NCI-H1694 treated with DMSO at 0.1 percent for 48 hours (cell line): ENCODE data around the gene FCHSD2.
"Not testable (repeated sequence)": the region's sequence is repeated elsewhere in the genome, so short reads cannot be mapped to it uniquely, and the experiment has no call there.

ENCODE experiments used
- DNase-seq: peaks from one replicate; lab custom pipeline; 2025; lab: John Stamatoyannopoulos, UW

Gene FCHSD2

DNA sequence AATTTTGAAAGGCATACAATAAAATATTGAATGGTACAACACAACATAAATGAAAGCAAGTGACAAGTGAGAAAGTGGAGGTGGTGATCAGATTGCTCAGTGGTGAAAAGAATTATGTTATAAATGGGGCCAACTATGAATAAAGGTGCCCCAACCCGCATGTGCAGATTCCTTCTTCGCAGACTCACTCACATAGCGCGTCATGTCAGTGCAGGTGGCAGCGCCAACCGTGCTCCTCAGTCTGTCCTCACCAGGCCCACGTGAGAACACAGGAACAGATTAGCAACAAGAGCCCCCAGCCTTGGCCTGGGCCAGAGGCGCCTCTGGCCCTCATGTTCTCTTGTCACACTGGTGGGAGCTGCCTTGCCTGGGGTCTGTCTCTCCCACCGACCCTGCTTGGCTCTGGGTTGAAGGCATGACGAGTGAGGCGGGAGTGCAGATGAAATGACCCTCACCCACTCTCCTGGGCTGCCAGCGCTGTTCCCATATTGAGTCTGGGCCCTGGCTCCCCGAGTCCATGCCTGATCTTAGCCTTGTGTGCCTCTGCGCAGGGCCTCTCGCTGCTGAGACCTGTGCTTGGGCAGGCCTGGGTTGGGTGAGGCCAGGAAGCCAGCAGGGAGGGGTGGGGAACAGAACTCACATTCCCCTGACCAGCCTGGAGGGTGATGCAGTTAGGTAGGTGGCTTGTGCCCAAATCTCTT, 321.5 kb downstream of the FCHSD2 start:
- no peak for DNase-seq

DNA sequence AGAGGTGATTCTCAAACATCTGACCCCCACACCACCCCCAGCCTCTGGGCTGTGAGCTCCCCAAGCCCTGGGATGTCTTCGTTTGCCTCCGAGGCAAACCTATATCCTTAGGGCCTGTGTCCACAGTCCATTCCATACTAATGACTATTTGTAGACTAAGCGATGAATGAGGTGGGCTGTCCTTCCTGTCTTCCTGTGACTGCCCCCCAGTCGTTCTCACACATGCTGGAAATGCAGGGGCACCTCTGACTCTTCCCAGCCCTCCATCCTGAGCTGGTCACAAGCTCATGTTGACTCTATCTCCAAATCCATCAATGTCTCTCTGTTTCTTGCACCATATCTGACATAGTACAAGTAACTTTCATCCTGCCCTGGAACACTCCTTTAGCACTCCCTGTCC, 323.1 kb downstream of the FCHSD2 start:
- DNase-seq: no peak

DNA sequence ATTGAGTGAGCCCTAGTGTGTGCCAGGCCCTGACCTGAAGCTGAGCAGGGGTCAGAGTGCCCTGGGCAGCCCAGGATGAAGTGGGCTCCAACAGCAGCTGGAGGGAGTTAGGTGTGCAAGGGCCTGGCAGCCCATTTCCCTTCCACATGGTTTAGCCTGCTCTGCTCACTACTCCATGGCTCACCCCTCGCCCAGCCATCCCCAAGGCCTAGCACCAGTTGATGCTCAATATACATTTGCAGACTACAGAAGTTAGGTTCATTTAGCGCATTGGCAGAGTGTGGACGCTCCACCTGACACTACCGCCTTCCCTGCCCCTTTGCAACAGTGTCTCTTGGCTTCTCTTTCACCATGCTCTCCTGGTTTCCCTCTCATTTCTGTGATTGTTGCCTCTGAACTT, 324.2 kb downstream of the FCHSD2 start:
- DNase-seq: no peak

DNA sequence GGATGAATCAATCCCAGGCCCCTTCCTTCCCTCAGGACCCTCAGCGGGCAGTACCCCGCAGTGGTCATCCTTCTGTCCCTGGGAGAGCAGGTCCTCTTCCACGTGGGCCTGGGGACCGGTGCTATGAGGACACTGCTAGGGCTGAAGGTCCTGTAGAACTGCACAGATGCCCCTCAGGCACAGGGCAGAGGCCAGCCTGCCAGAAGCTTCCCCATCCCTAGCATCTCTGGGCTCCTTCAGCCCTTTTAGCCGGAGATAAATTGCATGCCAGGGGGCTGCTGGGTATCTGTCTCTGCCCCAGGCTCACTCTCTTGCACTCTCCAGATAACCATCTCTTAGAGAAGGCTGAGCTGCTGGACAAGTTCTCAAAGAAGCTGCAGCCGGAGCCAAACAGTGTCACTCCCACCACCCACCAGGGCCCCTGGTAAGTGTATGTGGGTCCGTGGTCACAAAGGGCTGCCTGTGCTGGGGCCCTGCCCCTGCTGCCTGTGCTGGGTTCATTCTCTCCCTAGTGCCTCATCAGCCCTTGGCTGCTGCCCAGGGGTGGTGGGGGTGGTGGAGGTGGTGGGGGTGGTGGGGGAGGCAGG, 325.6 kb downstream of the FCHSD2 start:
- DNase-seq: no peak

DNA sequence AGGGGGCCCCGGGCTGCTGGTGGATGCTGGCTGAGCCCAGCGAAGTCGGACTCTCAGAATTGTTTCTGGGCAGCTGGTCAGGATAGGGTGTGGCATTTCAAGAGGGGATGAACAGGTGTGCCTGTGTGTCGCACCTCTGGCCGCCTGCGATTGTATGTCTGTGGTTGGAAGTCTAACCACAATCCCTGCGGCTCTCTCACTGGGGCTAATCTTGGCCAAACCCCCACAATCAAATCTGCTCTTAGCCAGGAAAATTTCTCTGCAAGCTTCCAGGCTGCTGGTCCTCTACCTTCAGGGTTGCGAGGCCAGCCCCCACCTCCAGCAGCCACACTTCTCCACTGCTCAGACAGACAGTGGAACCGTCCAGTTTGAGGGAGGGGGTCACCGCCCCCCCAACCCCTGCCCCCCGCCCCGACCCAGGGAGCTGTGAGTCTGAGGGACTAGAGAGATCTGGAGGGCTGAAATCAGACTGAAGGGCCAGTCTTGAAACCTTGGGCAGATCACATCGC, 327.0 kb downstream of the FCHSD2 start:
- no peak for DNase-seq

DNA sequence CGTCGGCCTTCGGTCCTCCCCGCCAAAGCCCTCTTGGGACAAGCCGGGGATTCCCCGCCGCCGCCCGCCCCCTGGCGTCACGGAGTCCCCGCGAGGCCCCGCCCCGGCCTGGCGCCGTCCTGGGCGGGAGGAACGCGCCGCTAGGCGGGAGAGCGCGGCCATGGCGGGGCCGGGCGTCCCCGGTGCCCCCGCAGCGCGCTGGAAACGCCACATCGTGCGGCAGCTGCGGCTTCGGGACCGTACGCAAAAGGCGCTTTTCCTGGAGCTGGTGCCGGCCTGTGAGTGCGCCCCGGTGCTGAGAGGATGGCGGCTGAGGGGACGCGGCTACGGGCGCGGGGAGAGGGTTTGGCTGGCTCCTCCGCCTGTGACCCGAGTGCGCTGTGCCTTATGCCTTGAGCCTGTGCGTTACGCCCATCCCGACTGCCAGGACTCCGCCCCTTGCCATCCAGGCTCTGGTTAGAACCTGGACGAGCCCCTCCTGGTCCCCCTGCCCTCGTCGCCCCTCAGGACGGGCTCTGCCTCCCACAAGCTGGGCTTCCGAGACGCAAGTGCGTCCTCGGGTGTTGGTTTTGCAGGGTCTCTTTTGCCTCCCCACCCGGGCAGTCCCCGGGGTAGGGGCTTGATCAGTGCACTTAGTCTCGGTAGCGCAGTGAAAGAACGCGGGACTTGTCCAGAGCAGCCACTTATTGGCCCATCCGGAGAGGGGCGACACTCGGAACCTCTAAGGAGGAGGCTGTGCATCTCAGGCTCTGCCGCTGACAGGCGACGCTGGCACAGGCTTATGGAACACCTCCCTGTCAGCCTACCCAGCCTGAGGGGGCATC, 327.6 kb downstream of the FCHSD2 start, which contains the start of gene ATG16L2:
TSS of gene ATG16L2 (plus strand) at position 126 of the 824 bp plus-strand sequence. CDS start at position 161, 35 bp downstream.
- DNase-seq: peak; percentile 67

DNA sequence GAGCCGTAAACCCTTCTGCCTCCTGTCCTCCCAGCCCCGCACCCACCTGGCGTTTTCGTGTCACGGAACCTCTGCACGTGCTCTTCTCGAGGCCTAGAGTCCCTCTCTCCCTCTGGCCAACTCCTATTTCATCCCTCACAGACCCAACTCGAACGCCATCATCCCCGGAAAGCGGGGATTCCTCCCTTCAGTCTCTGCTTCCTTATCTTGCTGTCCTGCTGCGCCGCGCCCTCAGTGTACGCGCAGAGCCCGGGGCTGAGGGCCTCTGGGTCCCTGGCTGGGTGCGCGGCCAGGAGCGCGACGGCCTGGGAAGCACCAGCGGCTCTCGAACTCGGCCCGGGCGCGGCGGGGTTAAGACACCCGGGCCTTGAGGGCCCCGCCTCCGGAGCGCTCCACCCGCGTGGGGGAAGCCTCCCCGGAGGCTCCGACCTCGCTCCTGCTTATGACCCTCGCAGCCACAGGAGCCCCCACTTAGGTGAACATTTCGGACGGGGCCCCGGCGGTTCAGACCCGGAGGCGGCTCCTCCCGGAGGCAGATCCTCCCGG, 328.3 kb downstream of the FCHSD2 start:
- DNase-seq: peak; percentile 67

DNA sequence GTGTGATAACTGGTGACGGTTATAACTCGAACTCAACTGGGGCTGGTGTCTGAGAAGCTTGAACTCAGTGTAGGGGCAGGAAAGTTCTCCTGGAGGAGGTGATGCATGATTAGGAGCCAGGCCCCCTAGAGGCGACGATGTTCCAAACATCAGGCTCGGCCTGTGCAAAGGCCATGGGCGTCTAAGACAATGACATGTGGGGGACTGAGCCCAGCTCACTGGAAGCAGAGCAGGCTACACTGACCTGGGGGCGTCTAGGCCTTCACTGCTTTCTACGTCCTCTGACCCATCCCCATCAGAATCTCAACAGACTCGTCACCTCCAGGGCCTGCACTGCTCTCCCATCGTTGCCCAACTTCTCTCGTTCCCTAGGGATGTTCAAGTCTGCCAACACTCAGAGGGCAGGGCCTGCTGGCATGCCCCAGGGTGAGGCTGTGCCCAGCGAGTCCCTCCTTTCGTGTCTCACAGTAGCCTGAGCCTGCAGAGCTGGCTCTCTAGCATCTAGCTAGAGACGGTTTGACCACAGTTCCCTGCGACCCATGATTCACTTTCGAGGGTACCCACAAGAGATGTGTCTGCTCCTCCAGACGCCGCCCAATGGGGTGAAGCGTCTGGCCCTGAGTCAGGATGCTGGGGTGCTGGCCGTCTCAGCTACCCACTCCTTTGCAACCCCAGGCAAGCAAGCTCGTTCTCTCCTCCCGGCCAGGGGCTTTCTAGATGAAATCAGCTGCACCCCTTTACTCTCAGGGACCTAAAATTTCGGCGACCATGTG, 329.0 kb downstream of the FCHSD2 start:
- peak; percentile 55 for DNase-seq

DNA sequence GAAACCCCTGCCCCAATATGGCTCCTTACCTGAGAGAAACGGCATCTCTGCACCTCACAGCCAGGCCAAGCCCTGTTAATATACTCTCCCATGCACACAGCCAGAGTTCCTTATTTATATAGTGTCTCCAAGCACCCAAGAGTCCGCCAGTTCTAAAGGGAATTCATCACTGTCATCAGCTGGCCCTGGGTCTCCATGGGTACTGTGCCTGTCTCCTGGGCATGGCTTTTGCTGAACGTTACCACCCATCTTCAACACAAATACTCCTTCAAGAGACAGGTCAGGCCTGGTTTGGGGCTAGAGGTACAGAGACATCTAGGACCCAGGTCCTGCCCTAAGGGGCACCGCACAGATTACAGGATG, 329.5 kb downstream of the FCHSD2 start:
- no peak for DNase-seq

DNA sequence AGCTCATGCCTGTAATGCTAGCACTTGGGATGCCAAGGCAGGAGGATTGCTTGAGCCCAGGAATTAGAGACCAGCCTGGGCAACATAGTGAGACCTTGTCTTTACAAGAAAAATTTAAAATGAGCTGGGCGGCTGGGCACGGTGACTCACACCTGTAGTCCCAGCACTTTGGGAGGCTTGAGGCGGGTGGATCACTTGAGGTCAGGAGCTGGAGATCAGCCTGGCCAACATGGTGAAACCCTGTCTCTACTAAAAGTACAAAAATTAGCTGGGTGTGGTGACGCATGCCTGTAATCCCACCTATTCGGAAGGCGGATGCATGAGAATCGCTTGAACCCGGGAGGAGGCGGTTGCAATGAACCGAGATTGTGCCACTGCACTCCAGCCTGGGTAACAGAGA, 330.4 kb downstream of the FCHSD2 start:
- not testable (repeated sequence) for DNase-seq

DNA sequence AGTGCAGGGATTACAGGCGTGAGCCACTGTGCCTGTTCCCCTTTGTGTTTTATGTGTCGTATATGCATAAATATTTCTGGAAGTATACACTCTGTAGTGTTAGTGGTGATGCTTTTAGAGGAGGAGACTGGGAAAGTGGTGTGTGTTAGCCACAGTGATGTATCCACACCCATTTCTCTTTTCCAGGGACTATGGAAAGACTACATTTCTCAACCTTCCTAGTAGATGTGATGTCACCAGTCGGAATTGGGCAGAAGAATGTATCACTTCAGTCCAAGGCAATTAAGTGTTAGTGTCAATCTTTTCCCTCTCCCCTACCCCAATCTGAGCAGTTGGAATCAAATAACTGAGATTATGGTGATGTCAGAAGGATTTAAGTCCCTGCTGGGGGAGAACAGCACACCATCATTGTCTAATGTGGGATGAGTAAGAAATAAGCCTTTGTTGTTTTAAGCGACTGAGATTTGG, 333.8 kb downstream of the FCHSD2 start:
- no peak for DNase-seq

DNA sequence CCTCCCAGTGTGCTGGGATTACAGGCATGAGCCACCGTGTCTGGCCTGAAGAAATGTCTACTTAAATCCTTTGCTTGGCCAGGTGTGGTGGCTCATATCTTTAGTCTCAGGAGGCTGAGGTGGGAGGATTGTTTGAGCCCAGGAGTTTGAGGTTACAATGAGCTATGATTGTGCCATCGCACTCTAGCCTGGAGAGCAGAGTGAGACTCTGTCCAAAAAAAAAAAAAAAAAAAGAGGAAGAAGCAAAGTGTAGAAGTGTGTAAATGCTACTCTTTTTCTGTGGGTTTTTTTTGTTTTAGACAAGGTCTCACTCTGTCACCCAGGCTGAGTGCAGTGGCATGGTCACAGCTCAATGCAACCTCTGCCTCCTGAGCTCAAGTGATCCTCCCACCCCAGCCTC, 334.3 kb downstream of the FCHSD2 start:
- no peak for DNase-seq

DNA sequence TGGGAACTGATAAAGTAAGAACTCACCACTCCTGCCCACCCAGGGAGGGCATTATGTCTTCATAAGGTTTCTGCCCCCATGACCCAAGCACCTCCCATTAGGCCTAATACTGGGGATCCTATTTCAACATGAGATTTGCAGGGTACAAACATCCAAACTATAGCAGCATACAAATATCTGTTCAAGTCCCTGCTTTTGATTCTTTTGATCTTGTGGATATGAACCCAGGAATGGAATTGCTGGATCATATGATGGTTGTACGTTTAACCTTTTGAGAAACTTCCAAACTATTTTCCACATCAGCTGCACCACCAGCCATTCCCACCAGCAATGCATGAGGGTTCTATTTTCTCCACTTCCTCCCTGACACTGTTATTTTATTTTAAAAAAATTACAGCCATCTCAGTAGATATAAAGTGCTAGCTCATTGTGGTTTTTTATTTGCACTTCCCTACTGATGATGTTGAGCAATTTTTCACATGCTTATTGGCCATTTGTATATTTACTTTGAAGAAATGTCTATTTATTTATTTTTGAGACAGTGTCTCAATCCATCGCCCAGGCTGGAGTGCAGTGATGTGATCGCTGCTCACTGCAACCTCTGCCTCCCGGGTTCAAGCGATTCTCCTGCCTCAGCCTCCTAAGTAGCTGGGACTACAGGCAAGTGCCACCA, 335.0 kb downstream of the FCHSD2 start:
- DNase-seq: no peak

DNA sequence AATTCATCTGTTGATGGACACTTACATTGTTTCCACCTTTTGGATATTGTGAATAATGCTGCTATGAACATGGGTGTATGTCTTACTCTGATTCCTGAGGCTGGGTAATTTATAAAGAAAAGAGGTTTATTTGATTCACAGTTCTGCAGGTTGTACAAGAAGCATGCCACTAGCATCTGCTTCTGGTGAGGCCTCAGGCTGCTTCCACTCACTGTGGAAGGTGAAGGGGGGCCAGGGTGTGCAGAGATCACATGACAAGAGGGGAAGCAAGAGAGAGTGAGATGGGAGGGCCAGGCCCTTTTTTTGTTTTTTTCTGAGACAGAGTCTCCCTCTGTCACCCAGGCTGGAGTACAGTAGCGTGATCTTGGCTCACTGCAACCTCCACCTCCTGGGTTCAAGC, 335.7 kb downstream of the FCHSD2 start:
- DNase-seq: not testable (repeated sequence)

DNA sequence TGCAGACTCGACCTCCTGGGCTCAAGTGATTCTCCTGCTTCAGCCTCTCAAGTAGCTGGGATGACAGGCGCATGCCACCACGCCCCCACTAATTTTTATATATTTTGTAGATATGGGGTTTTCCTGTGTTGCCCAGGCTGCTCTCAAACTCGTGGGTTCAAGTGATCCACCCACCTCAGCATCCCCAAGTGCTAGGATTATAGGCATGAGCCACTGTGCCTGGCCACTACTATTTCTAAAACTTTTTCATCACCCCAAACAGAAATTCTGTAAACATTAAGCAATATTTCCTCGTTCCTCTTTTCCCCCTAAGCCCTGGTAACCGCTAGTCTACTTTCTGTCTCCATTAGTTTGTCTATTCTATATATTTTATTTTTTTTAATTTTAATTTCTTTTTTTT, 336.9 kb downstream of the FCHSD2 start:
- DNase-seq: no peak

DNA sequence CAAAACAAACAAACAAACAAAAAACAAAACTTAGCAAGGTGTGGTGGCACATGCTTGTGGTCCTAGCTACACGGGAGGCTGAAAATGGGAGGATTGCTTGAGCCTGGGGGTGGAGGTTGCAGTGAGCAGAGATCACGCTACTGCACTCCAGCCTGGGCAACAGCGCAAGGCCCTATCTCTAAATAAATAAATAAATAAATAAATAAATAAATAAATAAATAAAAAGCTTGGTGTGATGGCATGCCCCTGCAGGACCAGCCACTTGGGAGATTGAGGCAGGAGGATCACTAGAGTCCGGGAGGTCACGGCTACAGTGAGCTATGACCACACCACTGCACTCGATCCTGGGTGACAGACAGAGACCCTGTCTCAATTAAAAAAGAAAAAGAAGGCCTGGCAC, 339.3 kb downstream of the FCHSD2 start:
- DNase-seq: no peak

DNA sequence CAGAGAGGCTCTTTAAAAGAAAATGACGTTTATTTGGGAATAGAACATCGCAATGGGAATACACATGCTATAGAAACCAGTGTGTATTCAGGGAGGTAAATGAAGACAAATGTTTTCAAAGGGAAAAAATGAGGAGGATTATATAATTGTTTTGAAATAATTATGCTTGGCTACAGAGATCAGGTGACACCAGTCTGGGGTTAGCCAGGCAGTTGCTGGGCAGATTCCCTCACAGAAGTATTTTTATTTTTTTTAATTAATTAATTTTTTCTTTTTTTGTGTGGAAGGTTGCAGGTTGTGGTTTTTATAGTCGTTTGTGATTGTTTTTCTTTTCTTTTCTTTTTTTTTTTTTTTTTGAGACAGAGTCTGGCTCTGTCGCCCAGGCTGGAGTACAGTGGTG, 342.7 kb downstream of the FCHSD2 start:
- no peak for DNase-seq

DNA sequence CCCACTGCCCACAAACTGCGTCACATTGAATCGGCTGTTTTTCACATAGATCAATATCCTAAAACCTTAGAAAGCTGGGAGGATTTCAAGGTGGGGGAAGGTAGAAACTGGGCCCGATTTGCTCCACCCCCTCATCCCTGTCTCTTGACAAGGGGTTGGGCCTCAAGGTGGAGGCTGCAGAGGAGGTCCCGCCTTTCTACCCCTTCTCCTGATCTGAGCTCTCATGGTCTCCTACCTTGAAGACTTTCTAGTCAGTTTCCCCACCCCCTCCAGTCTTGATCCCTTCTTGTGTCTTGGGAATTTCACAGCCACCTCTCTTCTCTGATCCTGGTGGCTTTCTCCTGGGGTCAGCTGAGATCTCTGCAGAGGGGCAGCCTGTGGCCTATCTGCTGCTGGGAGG, 343.8 kb downstream of the FCHSD2 start:
- no peak for DNase-seq

DNA sequence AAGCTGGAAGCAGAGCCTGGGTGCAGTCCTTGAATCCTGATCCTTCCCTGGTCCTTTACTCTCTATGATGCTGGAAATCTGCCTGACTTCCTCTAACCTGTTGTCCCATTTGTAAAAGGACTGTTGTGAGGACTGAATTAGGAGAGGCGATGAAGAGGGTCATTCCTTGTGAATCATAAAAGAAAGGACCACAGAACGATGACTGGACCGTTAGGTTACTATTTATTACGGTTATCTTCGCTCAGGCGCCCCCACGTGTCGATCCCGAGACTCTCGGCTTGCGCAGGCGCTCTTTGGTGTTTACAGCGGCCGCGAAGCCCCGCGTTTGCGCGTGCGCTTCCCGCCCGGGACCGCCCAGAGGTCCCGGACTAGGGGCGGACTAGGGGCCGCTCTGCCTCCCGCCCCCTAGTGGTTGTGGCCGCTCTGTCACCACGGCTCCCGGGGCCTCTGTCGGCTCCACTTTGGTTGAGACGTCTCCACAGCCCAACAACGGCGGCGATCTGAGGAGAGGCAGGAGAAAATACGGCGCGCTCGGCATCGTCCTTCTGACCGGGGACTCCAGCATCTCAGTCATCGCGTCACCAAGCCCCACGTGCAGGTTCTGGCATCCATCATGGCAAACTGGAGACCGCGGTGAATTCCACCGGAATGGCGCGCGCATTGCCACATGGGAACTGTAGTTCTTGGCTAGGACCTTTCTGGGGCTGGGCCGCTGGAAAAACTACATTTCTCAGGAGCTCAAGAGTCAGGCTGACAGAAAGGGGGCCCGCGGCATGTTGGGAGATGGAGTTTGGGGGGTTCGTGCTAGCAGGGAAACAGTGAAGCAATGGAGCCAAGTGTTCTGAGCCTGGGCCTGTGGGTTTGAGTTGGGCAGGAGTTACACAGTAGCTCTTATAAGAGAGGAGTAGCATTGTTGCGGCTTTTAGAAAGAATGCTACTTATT, 348.4 kb downstream of the FCHSD2 start, which contains the start of gene STARD10:
TSS of gene STARD10 (minus strand) at position 623 of the 943 bp plus-strand sequence. CDS start 12,866 bp downstream, outside the sequence.
- DNase-seq: peak; percentile 89

DNA sequence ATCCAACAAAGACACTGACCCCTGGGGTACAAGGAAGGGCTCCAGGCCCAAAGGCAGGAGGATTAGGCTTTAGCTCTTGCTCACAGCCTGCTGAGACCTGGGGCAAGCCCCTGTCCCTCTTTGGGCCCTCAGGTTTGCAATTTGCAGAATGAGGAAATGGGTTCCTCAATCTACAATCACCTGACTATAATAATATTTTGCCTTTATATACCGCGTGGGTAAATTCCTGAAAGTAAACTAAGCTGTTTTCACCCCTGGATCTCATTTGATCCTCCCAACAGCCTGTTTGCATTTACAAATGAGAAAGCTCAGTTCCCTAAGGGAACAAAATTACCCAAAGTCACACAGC, 349.1 kb downstream of the FCHSD2 start:
- DNase-seq: no peak
